HG03025 (cell line): ENCODE results near the gene GRID2.

ENCODE experiments used
- ATAC-seq: cut with Tn5 transposase; IDR thresholded peaks from one replicate; pipeline ENCODE4 v1.9.1; 2021; ENCODE audit warnings: mild to moderate bottlenecking, moderate library complexity; ENCODE audit not compliant: unreplicated experiment, low FRiP score

GRID2 gene

GRCh38 chr4:92885632-92886031 is 581.9 kb downstream of the GRID2 start:
- ATAC-seq: no peak

GRCh38 chr4:92952426-92952825 is 648.7 kb downstream of the GRID2 start:
- no peak for ATAC-seq

GRCh38 chr4:92952897-92953296 is 649.1 kb downstream of the GRID2 start:
- ATAC-seq: no peak

- ATAC-seq: no peak
These were observed 649.7 kb downstream of the GRID2 start for GRCh38 chr4:92953462-92953861.

GRCh38 chr4:92961881-92962280 is 658.1 kb downstream of the GRID2 start:
- ATAC-seq: no peak

- no peak for ATAC-seq
These were observed 659.1 kb downstream of the GRID2 start for GRCh38 chr4:92962831-92963230.

- no peak for ATAC-seq
These were observed 664.8 kb downstream of the GRID2 start for GRCh38 chr4:92968556-92968955.

- no peak for ATAC-seq
These were observed 665.2 kb downstream of the GRID2 start for GRCh38 chr4:92968996-92969395.

- ATAC-seq: no peak
These were observed 666.0 kb downstream of the GRID2 start for GRCh38 chr4:92969650-92970379.

GRCh38 chr4:92970996-92971395 is 667.2 kb downstream of the GRID2 start:
- no peak for ATAC-seq

- ATAC-seq: no peak
These were observed 684.5 kb downstream of the GRID2 start for GRCh38 chr4:92988301-92988700.

- no peak for ATAC-seq
These were observed 689.0 kb downstream of the GRID2 start for GRCh38 chr4:92992758-92993157.

GRCh38 chr4:92994727-92995126 is 691.0 kb downstream of the GRID2 start:
- no peak for ATAC-seq

- no peak for ATAC-seq
These were observed 692.8 kb downstream of the GRID2 start for GRCh38 chr4:92996533-92996932.

- ATAC-seq: no peak
These were observed 697.1 kb downstream of the GRID2 start for GRCh38 chr4:93000910-93001309.

GRCh38 chr4:93002240-93002639 is 698.5 kb downstream of the GRID2 start:
- no peak for ATAC-seq

- no peak for ATAC-seq
These were observed 712.6 kb downstream of the GRID2 start for GRCh38 chr4:93016350-93016749.

GRCh38 chr4:93018243-93018642 is 714.5 kb downstream of the GRID2 start:
- no peak for ATAC-seq

- no peak for ATAC-seq
These were observed 715.0 kb downstream of the GRID2 start for GRCh38 chr4:93018806-93019205.

GRCh38 chr4:93029769-93030168 is 726.0 kb downstream of the GRID2 start:
- no peak for ATAC-seq

- no peak for ATAC-seq
These were observed 726.9 kb downstream of the GRID2 start for GRCh38 chr4:93030670-93031069.

GRCh38 chr4:93031431-93032098 is 727.8 kb downstream of the GRID2 start:
- no peak for ATAC-seq
